ENCODE data around the gene EEF1G. TPM values are rescaled to one million over a fixed set of nuclear protein-coding genes. Genes with fewer than 3 reads are reported as not detected.

Gene EEF1G
- total RNA-seq, 1 donor from 2014 or later = 1,298 TPM

DNA sequence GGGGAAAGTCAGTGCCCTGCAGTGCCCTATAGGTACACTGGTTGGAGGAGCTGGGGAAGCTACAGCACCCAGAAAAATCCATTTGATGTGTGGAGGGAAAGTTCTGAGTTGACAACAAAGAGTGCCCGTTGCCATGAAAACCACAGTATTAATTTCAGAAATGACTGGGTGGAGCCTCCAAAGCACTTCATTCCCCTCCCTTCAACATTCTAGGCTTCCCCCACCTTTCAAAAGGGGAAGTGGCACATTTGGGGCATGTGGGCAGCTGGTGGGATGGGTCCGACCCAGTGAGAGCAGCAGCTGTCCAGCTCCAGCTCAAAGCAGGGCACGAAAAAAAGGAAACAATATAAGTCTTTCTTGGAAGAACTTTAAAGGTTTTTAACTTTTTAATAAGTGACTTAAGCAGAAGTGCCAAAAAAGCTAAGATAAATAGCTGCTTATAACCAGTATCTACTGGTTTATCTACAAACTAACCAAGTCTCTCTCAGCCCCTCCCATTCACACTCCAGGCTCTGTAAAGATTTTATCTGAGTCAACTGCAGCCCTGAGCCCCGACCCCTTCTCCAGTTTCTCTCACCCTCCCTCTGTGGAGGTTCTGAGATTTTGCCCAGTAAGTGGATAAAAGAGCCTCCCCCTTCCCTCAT lies 18.1 kb downstream of the EEF1G start:
- Histone ChIP-seq H3K4me3 (ENCODE audit: insufficient read depth, low read depth, low read length) (no peak overlapping the region), H3K9ac (ENCODE audit: low read length) (peak overlapping the region; percentile 65)

DNA sequence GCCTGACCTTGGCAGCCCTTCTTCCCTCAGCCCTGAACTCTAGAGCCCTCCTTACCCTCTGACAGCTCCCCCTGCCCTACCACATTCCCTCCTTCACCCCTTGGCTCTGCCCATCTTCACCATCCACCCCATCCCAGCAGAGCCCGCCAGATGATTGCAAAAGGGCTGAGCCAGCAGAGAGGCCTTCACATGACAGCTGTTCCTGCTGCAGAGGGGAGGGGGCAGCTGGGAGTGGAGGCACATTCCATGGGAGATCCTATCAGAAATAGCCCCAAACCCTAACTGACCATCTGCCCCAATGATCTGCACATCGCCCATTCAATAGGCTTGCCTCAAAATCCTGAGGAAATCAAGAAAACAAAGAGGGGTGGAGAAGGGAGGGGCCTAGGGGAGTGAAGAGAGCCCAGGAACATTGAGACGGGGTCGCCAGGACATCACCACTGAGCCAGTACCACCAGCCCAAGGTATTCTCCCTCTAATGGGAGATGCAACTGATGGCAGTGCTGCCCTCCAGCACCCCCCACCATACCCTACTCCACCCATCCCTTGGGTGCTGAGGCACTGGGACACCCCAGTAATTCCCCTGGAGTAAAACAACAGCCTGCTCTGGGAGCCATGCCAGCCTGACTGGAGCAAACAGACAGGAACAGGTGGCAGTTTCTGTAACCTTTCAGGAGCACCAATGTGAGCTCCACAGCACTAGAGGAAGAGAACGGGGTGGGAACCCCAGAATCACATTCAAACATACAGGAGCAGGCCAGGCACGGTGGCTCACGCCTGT lies 19.1 kb downstream of the EEF1G start:
- Histone ChIP-seq H3K4me3 (ENCODE audit: insufficient read depth, low read depth, low read length) (no peak overlapping the region), H3K4me1 (ENCODE audit: insufficient read depth, low read length) (peaks cover 68% of the 10 kb centered on the region), H3K4me2 (ENCODE audit: low read length) (peak overlapping the region; percentile 93), H4K20me1 (ENCODE audit: insufficient read depth, low read length) (peaks cover 26% of the 10 kb centered on the region), H2AFZ (ENCODE audit: low read depth, low read length) (no peak overlapping the region), H3K9me3 (ENCODE audit: insufficient read depth, low read depth, low read length) (no peaks in the 10 kb centered on the region), H3K9ac (ENCODE audit: low read length) (peak overlapping the region; percentile 88), H3K27ac (ENCODE audit: low read depth, low read length) (peak overlapping the region; percentile 97), H3K27me3 (ENCODE audit: insufficient read depth, low read length) (no peaks in the 10 kb centered on the region), H3K36me3 (ENCODE audit: insufficient read depth, low read length) (peaks cover 11% of the 10 kb centered on the region), H3K79me2 (ENCODE audit: insufficient read depth, low read length) (peaks cover 14% of the 10 kb centered on the region)
- H3K27ac Mint-ChIP-seq (ENCODE audit: unreplicated experiment) = peak overlapping the region; percentile 91
- H3K36me3 Mint-ChIP-seq (ENCODE audit: low read depth, unreplicated experiment) = peaks cover 12% of the 10 kb centered on the region
- TF ChIP-seq, protein P1, sequence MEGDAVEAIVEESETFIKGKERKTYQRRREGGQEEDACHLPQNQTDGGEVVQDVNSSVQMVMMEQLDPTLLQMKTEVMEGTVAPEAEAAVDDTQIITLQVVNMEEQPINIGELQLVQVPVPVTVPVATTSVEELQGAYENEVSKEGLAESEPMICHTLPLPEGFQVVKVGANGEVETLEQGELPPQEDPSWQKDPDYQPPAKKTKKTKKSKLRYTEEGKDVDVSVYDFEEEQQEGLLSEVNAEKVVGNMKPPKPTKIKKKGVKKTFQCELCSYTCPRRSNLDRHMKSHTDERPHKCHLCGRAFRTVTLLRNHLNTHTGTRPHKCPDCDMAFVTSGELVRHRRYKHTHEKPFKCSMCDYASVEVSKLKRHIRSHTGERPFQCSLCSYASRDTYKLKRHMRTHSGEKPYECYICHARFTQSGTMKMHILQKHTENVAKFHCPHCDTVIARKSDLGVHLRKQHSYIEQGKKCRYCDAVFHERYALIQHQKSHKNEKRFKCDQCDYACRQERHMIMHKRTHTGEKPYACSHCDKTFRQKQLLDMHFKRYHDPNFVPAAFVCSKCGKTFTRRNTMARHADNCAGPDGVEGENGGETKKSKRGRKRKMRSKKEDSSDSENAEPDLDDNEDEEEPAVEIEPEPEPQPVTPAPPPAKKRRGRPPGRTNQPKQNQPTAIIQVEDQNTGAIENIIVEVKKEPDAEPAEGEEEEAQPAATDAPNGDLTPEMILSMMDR (IDR thresholded peaks at IDR 0.05; ENCODE audit: insufficient read depth, low read depth, low read length) = no peak
- no peak for TF ChIP-seq EZH2 (IDR thresholded peaks at IDR 0.05; ENCODE audit: insufficient read depth, low read length)
- H3K27me3 Mint-ChIP-seq (ENCODE audit: low read depth, unreplicated experiment) = no peaks in the 10 kb centered on the region
- DNase-seq (ENCODE audit: low read depth) = no peak
- peaks cover 60% of the 10 kb centered on the region for H3K4me1 Mint-ChIP-seq (ENCODE audit: low read depth, unreplicated experiment)
- H3K4me3 Mint-ChIP-seq (ENCODE audit: unreplicated experiment) = peak overlapping the region; percentile 64
- no peaks in the 10 kb centered on the region for H3K9me3 Mint-ChIP-seq (ENCODE audit: unreplicated experiment)
- FAIRE-seq = no peak

More for the DNA sequence above, 18.1 kb downstream of the EEF1G start:
- Histone ChIP-seq H3K4me2 (ENCODE audit: low read length) (peak overlapping the region; percentile 78), H4K20me1 (ENCODE audit: insufficient read depth, low read length) (peaks cover 36% of the 10 kb centered on the region), H3K27ac (ENCODE audit: low read depth, low read length) (peak overlapping the region; percentile 82), H2AFZ (ENCODE audit: low read depth, low read length) (no peak overlapping the region), H3K27me3 (ENCODE audit: insufficient read depth, low read length) (no peaks in the 10 kb centered on the region), H3K36me3 (ENCODE audit: insufficient read depth, low read length) (peaks cover 20% of the 10 kb centered on the region), H3K9me3 (ENCODE audit: insufficient read depth, low read depth, low read length) (no peaks in the 10 kb centered on the region), H3K79me2 (ENCODE audit: insufficient read depth, low read length) (peaks cover 22% of the 10 kb centered on the region), H3K4me1 (ENCODE audit: insufficient read depth, low read length) (peaks cover 78% of the 10 kb centered on the region)
- Mint-ChIP-seq H3K9me3 (ENCODE audit: unreplicated experiment) (no peaks in the 10 kb centered on the region), H3K36me3 (ENCODE audit: low read depth, unreplicated experiment) (peaks cover 18% of the 10 kb centered on the region), H3K4me1 (ENCODE audit: low read depth, unreplicated experiment) (peaks cover 70% of the 10 kb centered on the region), H3K27ac (ENCODE audit: unreplicated experiment) (peak overlapping the region; percentile 95), H3K4me3 (ENCODE audit: unreplicated experiment) (peak overlapping the region; percentile 75), H3K27me3 (ENCODE audit: low read depth, unreplicated experiment) (no peaks in the 10 kb centered on the region)
- TF ChIP-seq EZH2 (IDR thresholded peaks at IDR 0.05; ENCODE audit: insufficient read depth, low read length) = no peak
- TF ChIP-seq, protein P1 (IDR thresholded peaks at IDR 0.05; ENCODE audit: insufficient read depth, low read depth, low read length) = no peak
- no peak for FAIRE-seq
- peak; percentile 33 for DNase-seq (ENCODE audit: low read depth)
